Ovary (tissue), 10 donors: Measurements from ENCODE around the gene ICAM3. TPM values are rescaled to one million over a fixed set of nuclear protein-coding genes. Genes with fewer than 3 reads are reported as not detected.
"Not testable (repeated sequence)": the region's sequence is repeated elsewhere in the genome, so short reads cannot be mapped to it uniquely, and the experiment has no call there.

Experiments used
- DNase-seq, 5 donors: peaks; one replicate each; pipeline ENCODE4 v3.0.0-alpha.2; 2019 to 2020
- H3K27ac ChIP-seq, 2 donors: fragments of 200-600 bp; one replicate each; pipeline versions ENCODE4 v1.5.1 to v1.8.0; 2019 to 2022
- H3K27me3 ChIP-seq: fragments of 200-600 bp; one replicate; pipeline ENCODE4 v1.8.0; 2022
- H3K36me3 ChIP-seq: fragments of 200-600 bp; sonication (generic); one replicate; pipeline ENCODE4 v1.5.1; 2019
- H3K4me1 ChIP-seq: one replicate; pipeline ENCODE4 v1.8.1; 2013; ENCODE audit warnings: mild to moderate bottlenecking, moderate library complexity; ENCODE audit not compliant: insufficient read depth
- H3K4me3 ChIP-seq: fragments of 200-600 bp; sonication (generic); one replicate; pipeline ENCODE4 v1.5.1; 2017
- H3K9me3 ChIP-seq, 2 donors: fragments of 200-600 bp in 1 of 2; sonication (generic) in 1 of 2; one replicate each; pipeline versions ENCODE4 v1.5.1 to v1.8.1; 2013 to 2019; ENCODE audit warnings: mild to moderate bottlenecking in 1 of 2, moderate library complexity in 1 of 2
- CTCF ChIP-seq, 3 donors: fragments of 450-650 bp in 2 of 3; fragments of 200-600 bp in 1 of 3; IDR thresholded peaks; one replicate each; pipeline versions ENCODE4 v1.5.1 to v1.8.0; 2016 to 2022; ENCODE audit warnings: antibody characterized with exemption in 3 of 3, mild to moderate bottlenecking in 1 of 3
- EP300 ChIP-seq: sonication (generic); formaldehyde crosslinking; IDR thresholded peaks from one replicate; pipeline ENCODE4 v1.6.1; 2017; ENCODE audit warnings: antibody characterized with exemption
- POLR2A ChIP-seq: fragments of 450-650 bp; IDR thresholded peaks from one replicate; pipeline ENCODE4 v1.6.1; 2017; ENCODE audit warnings: antibody characterized with exemption, mild to moderate bottlenecking, moderate library complexity
- WGBS, 3 donors: extraction: QIAGEN DNeasy Blood & Tissue Kit in 1 of 3; methylation state at CpG; one replicate each; pipeline versions ENCODE4 v1.1.5 to v1.1.7; 2013 to 2017; 5-methylcytosine and 5-hydroxymethylcytosine counted together
- intact Hi-C, 4 donors: fragments of 100-400 bp; cut with DNase I; formaldehyde crosslinking; loops; one replicate each; pipeline versions ENCODE4 v1.11.0 to v1.15.1; 2022 to 2023
- long read RNA-seq, 3 donors: library from polyadenylated mRNA in 2 of 3; unstranded in 2 of 3; transcript quantifications; one replicate each; pipeline ENCODE4 v2.0.0 and lab custom pipeline, GENCODE V29; 2021 to 2026
- polyA plus RNA-seq, 2 donors: library from polyadenylated mRNA; stranded (reverse); fragments of 200-250 nt in 1 of 2; fragments of 350-450 nt in 1 of 2; fragmentation: Illumina TruSeq in 1 of 2; extraction: RNeasy Lipid Tissue Mini Kit (QIAGEN cat#74804) in 1 of 2; gene quantifications; one replicate each; pipeline ENCODE4 v1.2.3, GENCODE V29; 2013 to 2014
- total RNA-seq, 7 donors: library from RNA; depleted of rRNA in 2 of 7; stranded (reverse); fragments of >200 nt in 2 of 7; fragmentation: NEBNext Ultra II Directional in 3 of 7; extraction: Animal tissue kit (Norgen Biotek cat#: 25700) in 3 of 7; gene quantifications; one replicate each; pipeline versions ENCODE4 v1.1.0 to v1.2.4, GENCODE V29; 2016 to 2023
- donor health status: DM: no; HTN: no; CAD: no; lungs with moderate emphysema.
- donor health status: DM: no; HTN: no; CAD: no.
- donor health status: Bipolar disorder and iron deficiency.
- donor health status: DM: yes; HTN: yes; CAD: no.
- donor health status: DM: no; HTN: no; CAD: no.
- donor health status: DM: yes; HTN: yes; CAD: no.

The ICAM3 gene
- total RNA-seq (10 to 100 TPM in 1 of 7 donors, 1 to 10 TPM in 6; 2.2 to 10.9 (median 3.6) TPM), polyA plus RNA-seq (1 to 10 TPM; 3.9 to 4.3 TPM)
- long read RNA-seq, donor 1, partial matches to known transcripts, result 3 of 3 reads
- long read RNA-seq, donor 1, other reads (novel, unspliced or antisense), result 0 of 3 reads
- long read RNA-seq, donor 2, result 0 reads
- long read RNA-seq, donor 3, partial matches to known transcripts, result 6 of 6 reads
- long read RNA-seq, donor 3, other reads (novel, unspliced or antisense), result 0 of 6 reads

- WGBS, 3 donors, result 63 to 76% (median 64%) methylated on average over 14 of the region's 14 CpGs
- no peak for TF ChIP-seq EP300
- TF ChIP-seq POLR2A, result no peak
- no peak for TF ChIP-seq CTCF (IDR thresholded peaks at IDR 0.05)
- Histone ChIP-seq H3K27ac (no peak within 1 kb of the TSS), H3K4me1 (peaks cover 4% of the 10 kb centered on the region), H3K27me3 (no peaks in the 10 kb centered on the region), H3K36me3 (no peaks in the 10 kb centered on the region), H3K9me3 (no peaks in the 10 kb centered on the region), H3K4me3 (no peak within 1 kb of the TSS)
- intact Hi-C loops, result no loop called here
- no peak for DNase-seq
Observed at GRCh38 chr19:10339380-10339960, at the start of gene ICAM3. TSS of gene ICAM3 (minus strand) at chr19:10339624. CDS start at chr19:10339614, 10 bp downstream.

- H3K27me3 ChIP-seq, result no peaks in the 10 kb centered on the region
- no peak for TF ChIP-seq POLR2A
- TF ChIP-seq CTCF (IDR thresholded peaks at IDR 0.05), result peak; percentile 84 to 91 (median 86)
- H3K36me3 ChIP-seq, result no peaks in the 10 kb centered on the region
- H3K9me3 ChIP-seq, result no peaks in the 10 kb centered on the region
- no peaks in the 10 kb centered on the region for H3K4me1 ChIP-seq
- no peak overlapping the region for H3K27ac ChIP-seq
- intact Hi-C loops, result loop anchor here (1.0 to 2.0 kb wide), 3 partner anchors 118 to 120 kb away; partner anchors contain the start of gene ICAM1 (in 1 of the 4)
- DNase-seq, result peak; percentile 81 to 93 (median 92)
- H3K4me3 ChIP-seq, result no peak overlapping the region
- 1 to 2% (median 1%) methylated on average over 3 of the region's 3 CpGs for WGBS, 3 donors
Observed at GRCh38 chr19:10388957-10389356, 49.5 kb upstream of the ICAM3 start.

GRCh38 chr19:10384580-10384979 is 45.2 kb upstream of the ICAM3 start:
- Histone ChIP-seq H3K4me3 (no peak overlapping the region), H3K36me3 (no peaks in the 10 kb centered on the region), H3K27me3 (no peaks in the 10 kb centered on the region), H3K27ac (no peak overlapping the region), H3K9me3 (no peaks in the 10 kb centered on the region), H3K4me1 (peaks cover 3% of the 10 kb centered on the region)
- 74 to 77% (median 77%) methylated on average over 9 of the region's 9 CpGs for WGBS, 3 donors
- intact Hi-C loops, result loop anchor here in 2 of 4 donors (1.0 to 5.0 kb wide), 2 partner anchors 52 to 113 kb away; partner anchors contain the start of genes ICAM1 (in 1 of the 2) and RAVER1 (in 1 of the 2)
- TF ChIP-seq CTCF (IDR thresholded peaks at IDR 0.05) (no peak), EP300 (no peak), POLR2A (no peak)
- DNase-seq, result no peak

- 83 to 89% (median 89%) methylated on average over 8 of the region's 8 CpGs for WGBS, 3 donors
- not testable (repeated sequence) for H3K27ac ChIP-seq, DNase-seq, H3K9me3 ChIP-seq, H3K36me3 ChIP-seq, H3K4me3 ChIP-seq, H3K27me3 ChIP-seq, H3K4me1 ChIP-seq
- intact Hi-C loops, result loop anchor here in 1 of 4 donors (5.0 kb wide), 1 partner anchor 51 kb away; the partner anchor contains the start of gene RAVER1
Observed at GRCh38 chr19:10383223-10383499, 43.7 kb upstream of the ICAM3 start.
